HS-5 (cell line): ENCODE results near the gene PUM1.
"Not testable (repeated sequence)": the region's sequence is repeated elsewhere in the genome, so short reads cannot be mapped to it uniquely, and the experiment has no call there.

Source experiments
- DNase-seq: peaks from one replicate; pipeline ENCODE4 v3.0.0-alpha.2; 2012; ENCODE audit warnings: low read depth

The PUM1 gene

GRCh38 chr1:31065310-31066217, at the start of gene PUM1:
Gene PUM1, minus strand, starts transcription at chr1:31065717. Its CDS starts 6,151 bp downstream, at chr1:31059566.
- peak; percentile 90 for DNase-seq

DNA sequence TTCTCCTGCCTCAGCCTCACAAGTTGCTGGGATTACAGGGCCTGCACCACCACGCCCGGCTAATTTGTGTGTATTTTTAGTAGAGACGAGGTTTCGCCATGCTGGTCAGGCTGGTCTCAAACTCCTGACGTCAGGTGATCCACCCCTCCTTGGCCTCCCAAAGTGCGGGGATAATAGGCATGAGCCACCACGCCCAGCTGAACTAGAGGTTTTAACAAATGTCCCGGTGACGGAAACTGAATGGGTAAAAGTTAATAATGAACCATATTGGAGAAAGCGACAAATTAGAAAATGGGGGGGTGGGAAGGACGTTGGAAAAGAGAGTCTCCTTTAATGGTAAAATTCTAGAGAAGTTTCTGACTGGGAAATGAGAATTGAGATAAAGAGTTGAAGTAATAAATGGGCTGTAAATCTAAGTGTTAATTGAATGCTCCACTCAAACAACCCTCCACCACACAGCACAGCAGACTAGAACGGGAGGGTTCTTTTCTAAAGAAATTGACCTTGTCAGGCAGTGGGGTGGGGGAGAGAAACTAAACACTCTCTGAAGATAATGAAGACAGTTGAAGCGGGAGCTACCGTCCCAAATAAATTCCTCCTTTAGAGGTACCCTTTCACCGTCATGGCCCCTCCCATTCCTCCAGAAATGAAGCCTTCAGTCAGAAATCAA, 46.9 kb upstream of the PUM1 start:
- DNase-seq = no peak

- no peak for DNase-seq
These were observed 45.9 kb upstream of the PUM1 start for GRCh38 chr1:31111290-31111951.

DNA sequence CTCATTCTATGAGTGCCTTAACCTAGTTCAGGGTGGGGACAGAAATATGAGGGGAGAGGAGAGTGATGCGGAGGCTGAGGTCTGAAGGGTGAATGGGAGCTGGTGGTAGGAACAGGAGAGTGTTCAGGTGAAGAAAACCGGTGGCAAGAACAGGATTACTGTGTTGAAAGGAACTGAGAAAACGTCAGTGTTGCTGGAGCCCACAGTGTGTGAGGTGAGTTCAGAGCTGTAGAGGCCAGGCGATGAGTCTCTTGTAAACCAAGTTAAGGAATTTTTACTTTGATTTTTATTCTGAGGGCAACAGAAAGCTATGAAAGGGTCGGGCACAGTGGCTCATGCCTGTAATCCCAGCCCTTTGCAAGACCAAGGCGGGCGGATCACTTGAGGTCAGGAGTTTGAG, 45.3 kb upstream of the PUM1 start:
- no peak for DNase-seq

- no peak for DNase-seq
These were observed 43.3 kb upstream of the PUM1 start for GRCh38 chr1:31108861-31109260.

DNA sequence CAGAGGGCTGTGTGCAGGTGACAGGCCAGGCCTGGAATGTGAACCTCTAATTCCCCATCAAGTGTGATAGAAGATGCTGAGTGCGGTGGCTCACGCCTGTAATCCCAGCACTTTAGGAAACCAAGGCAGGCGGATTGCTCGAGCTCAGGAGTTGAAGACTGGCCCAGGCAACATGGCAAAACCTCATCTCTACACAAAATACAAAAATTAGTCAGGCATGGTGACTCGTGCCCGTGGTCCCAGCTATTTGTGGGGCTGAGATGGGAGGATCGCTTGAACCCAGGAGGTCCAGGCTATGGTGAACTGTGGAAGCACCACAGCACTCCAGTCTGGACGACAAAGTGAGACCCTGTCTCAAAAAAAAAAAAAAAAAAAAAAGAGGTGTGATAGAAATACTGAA, 40.1 kb upstream of the PUM1 start:
- no peak for DNase-seq

DNA sequence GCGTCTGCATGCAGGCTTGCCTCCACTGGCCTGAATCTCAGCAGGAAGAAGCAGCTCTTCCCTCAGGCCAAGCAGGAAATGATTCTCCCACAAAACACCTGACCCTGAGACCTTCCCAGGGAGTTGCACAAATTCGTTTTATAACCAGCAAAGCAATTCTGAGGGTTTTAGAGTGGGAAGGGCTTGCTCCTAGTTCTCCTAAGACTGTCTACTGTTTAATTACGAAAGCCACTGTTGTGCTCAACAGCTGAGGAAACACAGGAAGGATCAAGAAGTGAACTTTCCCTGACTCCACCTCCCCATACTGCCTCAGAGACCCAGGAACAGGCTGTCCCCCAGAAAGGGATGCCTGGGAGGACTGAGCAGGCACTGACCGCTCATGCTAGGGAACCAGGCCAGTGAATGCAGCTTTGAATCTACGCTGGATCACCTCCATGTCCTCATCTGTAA, 37.0 kb upstream of the PUM1 start:
- peak; percentile 68 for DNase-seq

GRCh38 chr1:31101147-31101502, 35.6 kb upstream of the PUM1 start:
- DNase-seq = no peak

DNA sequence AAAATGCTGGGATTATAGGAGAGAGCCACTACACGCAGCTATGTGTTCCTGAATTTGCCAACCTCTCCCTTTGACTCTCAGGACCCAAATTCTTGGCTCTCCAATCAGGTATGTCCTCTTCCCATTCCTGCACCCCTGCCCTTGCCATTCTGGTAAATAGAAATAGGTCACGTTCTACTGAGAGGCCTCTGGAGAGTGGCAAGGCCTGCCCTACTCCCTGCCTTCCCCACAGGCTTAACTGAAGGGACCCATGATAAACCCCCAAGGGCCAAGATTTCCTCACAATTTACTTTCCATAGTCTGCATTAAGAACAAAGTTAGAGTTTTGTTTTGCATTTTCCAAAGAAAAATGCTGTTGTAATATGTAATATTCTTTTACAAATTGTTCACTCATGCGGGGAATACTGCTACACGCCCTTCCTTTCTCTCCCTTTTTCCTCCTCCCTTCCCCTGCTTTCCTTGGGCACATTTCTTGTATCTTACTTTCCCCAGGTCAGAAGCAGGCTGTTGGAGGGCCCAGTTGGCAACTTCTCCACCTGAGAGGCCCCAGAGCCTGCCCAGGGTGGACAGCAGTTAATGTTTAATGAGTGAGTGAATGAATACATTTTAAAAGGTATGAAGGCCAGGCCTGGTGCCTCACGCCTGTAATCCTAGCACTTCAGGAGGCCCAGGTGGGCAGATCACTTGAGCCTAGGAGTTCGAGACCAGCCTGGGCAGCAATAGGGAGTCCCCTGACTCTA, 33.9 kb upstream of the PUM1 start:
- DNase-seq = no peak

DNA sequence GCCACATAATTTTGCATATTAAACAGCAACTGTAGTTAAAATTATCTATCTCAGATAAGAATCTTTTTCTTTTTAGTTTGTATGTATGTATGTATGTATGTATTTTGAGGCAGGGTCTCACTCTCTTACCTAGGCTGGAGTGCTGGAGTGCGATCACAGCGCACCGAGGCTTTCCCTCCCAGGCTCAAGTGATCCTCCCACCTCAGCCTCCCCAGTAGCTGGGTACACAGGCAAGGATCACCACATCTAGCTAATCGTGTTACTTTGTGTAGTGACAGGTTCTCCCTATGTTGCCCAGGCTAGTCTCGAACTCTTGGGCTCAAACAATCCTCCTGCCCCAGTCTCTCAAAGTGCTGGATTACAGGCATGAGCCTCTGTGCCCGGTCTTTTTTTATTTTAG, 30.5 kb upstream of the PUM1 start:
- DNase-seq = no peak

DNA sequence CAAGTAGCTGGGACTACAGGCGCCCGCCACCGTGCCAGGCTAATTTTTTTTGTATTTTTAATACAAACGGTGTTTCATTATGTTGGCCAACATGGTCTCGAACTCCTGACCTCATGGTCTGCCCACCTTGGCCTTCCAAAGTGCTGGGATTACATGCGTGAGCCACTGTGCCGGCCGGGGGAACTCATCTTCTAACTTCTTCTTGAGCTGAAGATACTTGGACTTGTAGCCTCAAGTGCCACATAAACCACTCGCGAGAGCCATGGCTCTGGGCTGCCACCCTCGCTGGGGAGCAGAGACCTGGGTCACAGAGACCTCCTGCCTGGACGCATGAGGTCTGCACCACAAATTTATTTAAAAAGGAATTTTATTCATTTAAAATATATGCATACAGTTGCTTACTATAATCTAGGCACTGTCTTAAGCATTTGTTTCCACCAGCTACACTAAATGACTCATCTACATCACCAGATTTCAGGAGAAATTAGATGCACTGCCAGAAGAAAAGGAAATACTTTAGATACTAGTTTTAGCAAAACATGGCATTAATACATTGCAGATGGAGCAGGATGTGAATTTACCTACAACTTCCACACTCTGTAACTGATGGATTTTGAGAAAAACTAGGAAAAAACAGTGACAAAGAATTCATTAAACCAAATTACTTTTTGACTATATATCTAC, 29.9 kb upstream of the PUM1 start:
- DNase-seq = peak; percentile 51

GRCh38 chr1:31088081-31088480, 22.6 kb upstream of the PUM1 start:
- DNase-seq = not testable (repeated sequence)

DNA sequence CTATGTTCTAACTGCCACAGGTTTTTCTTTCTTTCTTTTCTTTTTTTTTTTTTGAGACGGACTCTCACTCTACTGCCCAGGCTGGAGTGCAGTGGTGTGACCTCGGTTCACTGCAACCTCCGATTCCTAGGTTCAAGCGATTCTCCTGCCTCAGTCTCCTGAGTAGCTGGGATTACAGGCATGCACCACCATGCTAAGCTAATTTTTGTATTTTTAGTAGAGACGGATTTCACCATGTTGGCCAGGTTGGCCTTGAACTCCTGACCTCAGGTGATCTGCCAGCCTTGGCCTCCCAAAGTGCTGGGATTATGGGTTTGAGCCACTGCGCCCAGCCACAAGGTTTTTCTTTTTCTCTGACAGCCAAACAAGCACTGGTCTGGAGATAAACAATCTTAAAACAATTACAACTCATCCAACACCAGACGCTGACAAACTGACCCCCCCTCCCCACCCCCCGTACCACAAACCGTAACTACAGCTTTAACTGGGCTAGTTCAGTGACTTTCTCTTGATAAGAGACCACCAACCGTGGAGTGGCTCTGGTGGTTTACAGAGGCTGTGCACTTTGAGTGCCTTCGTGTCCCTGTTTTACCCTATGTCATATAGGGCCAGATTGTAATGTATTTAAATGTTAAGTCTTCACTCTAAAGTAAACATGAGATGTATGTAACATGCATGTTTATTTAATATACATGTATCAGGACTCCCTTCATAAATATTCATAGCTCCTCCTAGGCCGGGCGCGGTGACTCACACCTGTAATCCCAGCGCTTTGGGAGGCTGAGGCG, 19.5 kb upstream of the PUM1 start:
- no peak for DNase-seq

DNA sequence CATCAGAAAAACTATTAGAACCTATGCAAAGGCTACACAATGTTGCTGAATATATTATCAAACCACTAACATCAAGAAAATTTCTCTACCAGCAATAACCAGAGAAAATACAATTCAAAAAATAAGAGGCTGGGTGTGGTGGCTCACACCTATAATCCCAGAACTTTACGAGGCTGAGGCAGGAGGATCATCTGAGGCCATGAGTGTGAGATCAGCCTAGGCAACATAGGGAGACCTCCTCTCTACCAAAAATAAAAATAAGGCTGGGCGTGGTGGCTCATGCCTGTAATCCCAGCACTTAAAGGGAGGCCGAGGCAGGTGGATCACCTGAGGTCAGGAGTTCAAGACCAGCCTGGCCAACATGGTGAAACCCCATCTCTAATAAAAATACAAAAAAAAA, 16.9 kb upstream of the PUM1 start:
- DNase-seq = no peak

DNA sequence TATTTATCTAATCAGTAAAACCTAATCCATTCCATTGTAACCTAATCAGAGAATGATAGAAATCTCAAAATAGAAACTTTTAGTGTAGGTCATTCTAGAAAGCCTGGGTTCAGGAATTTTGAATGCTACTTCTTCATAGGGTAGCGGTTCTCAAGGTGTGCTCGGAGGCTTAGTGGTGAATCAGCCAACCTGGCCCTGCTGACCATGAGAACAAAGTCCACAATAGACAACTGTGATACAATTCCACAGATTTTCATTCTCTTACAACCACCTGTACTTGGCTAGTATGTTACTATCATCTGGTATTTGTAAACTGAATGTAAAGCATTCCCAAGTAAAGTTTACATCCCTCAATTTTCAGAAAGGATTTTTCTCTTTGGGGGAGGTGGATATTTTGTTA, 7.5 kb upstream of the PUM1 start:
- no peak for DNase-seq

DNA sequence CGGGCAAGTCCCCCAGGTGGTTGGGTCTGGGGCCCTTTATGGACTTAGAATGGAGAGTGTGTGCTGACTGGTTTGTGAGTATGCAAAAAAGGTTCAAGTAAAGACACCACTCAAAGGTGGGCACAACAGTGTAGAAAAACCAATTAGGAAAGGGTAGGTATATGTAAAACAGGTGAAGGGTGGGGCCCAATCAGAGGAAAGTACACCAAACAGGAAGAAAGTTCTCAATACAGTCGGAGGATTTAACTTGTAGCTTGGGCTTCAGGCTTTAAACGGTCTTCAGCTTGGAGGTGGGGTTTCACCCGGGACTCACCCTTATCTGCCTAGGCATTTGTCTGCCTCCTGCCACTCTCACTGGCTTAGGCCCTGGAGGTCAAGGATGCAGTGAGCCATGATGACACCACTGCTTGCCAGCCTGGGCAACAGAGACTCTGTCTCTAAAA, 6.8 kb upstream of the PUM1 start:
- no peak for DNase-seq

GRCh38 chr1:31069392-31069791, 3.9 kb upstream of the PUM1 start:
- no peak for DNase-seq

DNA sequence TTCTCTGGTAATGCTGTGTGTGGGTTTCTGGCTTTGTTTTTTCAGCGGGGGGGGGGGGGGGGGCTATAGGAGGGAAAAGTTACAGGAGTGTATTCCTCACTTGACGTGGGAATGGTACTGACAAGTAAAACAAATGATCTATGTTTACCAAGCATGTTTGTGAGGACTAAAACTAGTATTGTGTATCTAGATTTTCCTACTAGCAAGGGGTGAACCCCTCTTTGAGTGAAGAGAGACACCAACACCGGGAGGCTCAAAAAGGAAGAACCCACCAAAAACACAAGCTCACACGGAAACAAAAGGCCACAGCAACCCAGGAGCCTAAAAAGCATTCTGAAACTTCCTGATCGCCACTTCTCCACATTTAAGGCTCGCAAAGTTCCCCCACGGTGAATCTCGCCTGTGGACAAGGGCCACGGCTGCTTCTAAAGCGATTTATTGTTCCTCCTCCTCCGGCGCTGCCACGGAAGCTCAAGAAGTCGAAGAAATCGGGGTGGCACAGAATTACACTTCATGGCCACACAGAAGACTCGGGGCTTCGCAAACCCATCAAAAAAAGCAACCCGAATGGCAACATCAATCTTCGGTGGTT, 703 bp downstream of the PUM1 start:
- DNase-seq = peak; percentile 23

GRCh38 chr1:31064111-31064717, 1.3 kb downstream of the PUM1 start:
- DNase-seq = no peak

GRCh38 chr1:31063631-31064030, 1.9 kb downstream of the PUM1 start:
- DNase-seq = no peak
